Pancreas (tissue), 10 donors: ENCODE data around the gene GPC5. TPM values are rescaled to one million over a fixed set of nuclear protein-coding genes. Genes with fewer than 3 reads are reported as not detected.

ENCODE experiments used
- ATAC-seq, 4 donors: fragments of 200-7000 bp; cut with Tn5 transposase; one replicate each; pipeline versions ENCODE4 v1.8.0 to v1.9.1; 2020; ENCODE audit warnings: mild to moderate bottlenecking in 4 of 4, moderate library complexity in 4 of 4
- DNase-seq, 6 donors: peaks; one replicate each; pipeline ENCODE4 v3.0.0-alpha.2; 2020
- FAIRE-seq: peaks from 2 replicates; lab custom pipeline; 2012; peaks lifted over from hg19 to GRCh38; lab: Jason Lieb, UNC
- H3K27ac ChIP-seq, 4 donors: fragments of 200-600 bp; sonication (generic); 1 replicate in 3 of 4; 2 replicates in 1 of 4; pipeline versions ENCODE4 v1.5.0 to v1.8.0; 2020
- H3K27me3 ChIP-seq, 4 donors: fragments of 200-600 bp; one replicate each; pipeline ENCODE4 v1.8.0; 2021
- H3K36me3 ChIP-seq, 3 donors: fragments of 200-600 bp; sonication (generic) in 1 of 3; one replicate each; pipeline versions ENCODE4 v1.5.0 to v1.8.0; 2020 to 2021
- H3K4me1 ChIP-seq, 3 donors: fragments of 200-600 bp; one replicate each; pipeline ENCODE4 v1.8.0; 2021
- H3K4me3 ChIP-seq, 4 donors: fragments of 200-600 bp; sonication (generic) in 2 of 4; one replicate each; pipeline versions ENCODE4 v1.5.0 to v1.8.0; 2020 to 2021
- H3K9me3 ChIP-seq, 4 donors: fragments of 200-600 bp; one replicate each; pipeline ENCODE4 v1.8.0; 2021
- CTCF ChIP-seq, 4 donors: fragments of 200-600 bp; sonication (generic) in 3 of 4; IDR thresholded peaks; one replicate each; pipeline versions ENCODE4 v1.5.0 to v1.8.0; 2021; ENCODE audit warnings: antibody characterized with exemption in 4 of 4
- WGBS, 2 donors: extraction: QIAGEN DNeasy Blood & Tissue Kit; methylation state at CpG; one replicate each; pipeline ENCODE4 v1.1.7; 2013; 5-methylcytosine and 5-hydroxymethylcytosine counted together
- intact Hi-C, 3 donors: fragments of 100-400 bp; cut with DNase I; formaldehyde crosslinking; loops; one replicate each; pipeline versions ENCODE4 v1.11.1 to v1.14.2; 2022
- polyA plus RNA-seq, 2 donors: library from polyadenylated mRNA; stranded (reverse); fragments of 200-250 nt; gene quantifications; one replicate each; pipeline ENCODE4 v1.2.3, GENCODE V29; 2013
- total RNA-seq, 6 donors: library from RNA; stranded (reverse); fragmentation: NEBNext Ultra II Directional in 4 of 6; extraction: Animal tissue kit (Norgen Biotek cat#: 25700) in 4 of 6; gene quantifications; one replicate each; pipeline versions ENCODE4 v1.2.1 to v1.2.4, GENCODE V29; 2021 to 2023
- donor health status: healthy with polysubstance abuse.
- donor health status: DM: no; HTN: no; CAD: no; lungs with moderate emphysema.
- donor health status: DM: no; HTN: no; CAD: no.
- donor health status: control.
- donor health status: control.
- donor health status: Bipolar disorder and iron deficiency.
- donor health status: DM: yes; HTN: yes; CAD: no.
- donor health status: DM: no; HTN: no; CAD: no.
- donor health status: DM: no; HTN: no; CAD: no.
- donor health status: DM: yes; HTN: yes; CAD: no.

GPC5 gene
- total and polyA plus RNA-seq, 8 donors, result 0.12 to 0.35 (median 0.35) TPM; not detected in 5

- FAIRE-seq, result no peak
- Histone ChIP-seq H3K4me3 (no peak overlapping the region), H3K27me3 (no peaks in the 10 kb centered on the region), H3K27ac (no peak overlapping the region), H3K9me3 (no peaks in the 10 kb centered on the region), H3K4me1 (no peaks in the 10 kb centered on the region), H3K36me3 (no peaks in the 10 kb centered on the region)
- no peak for ATAC-seq
- intact Hi-C loops, result loop anchor here in 1 of 3 donors (10.0 kb wide), 1 partner anchor 119 kb away; no protein-coding TSS in a partner anchor
- peak in 2 of 6 donors; percentile 11 to 21 for DNase-seq
- TF ChIP-seq CTCF (IDR thresholded peaks at IDR 0.05), result no peak
- 89 to 93% methylated on average over 1 of the region's 1 CpG for WGBS, 2 donors
Measured at GRCh38 chr13:91955546-91956355, 557.3 kb downstream of the GPC5 start.

- TF ChIP-seq CTCF (IDR thresholded peaks at IDR 0.05), result no peak
- WGBS, 2 donors, result 7 to 10% methylated on average over 1 of the region's 1 CpG
- DNase-seq, result no peak
- Histone ChIP-seq H3K9me3 (no peaks in the 10 kb centered on the region), H3K27me3 (no peaks in the 10 kb centered on the region), H3K27ac (no peak overlapping the region), H3K4me1 (no peaks in the 10 kb centered on the region), H3K36me3 (no peaks in the 10 kb centered on the region), H3K4me3 (no peak overlapping the region)
- intact Hi-C loops, result no loop called here
- no peak for ATAC-seq
- FAIRE-seq, result no peak
Measured at GRCh38 chr13:91960947-91961346, 562.5 kb downstream of the GPC5 start.

- no peak for ATAC-seq
- H3K4me1 ChIP-seq, result no peaks in the 10 kb centered on the region
- H3K4me3 ChIP-seq, result no peak overlapping the region
- no peaks in the 10 kb centered on the region for H3K9me3 ChIP-seq
- no peaks in the 10 kb centered on the region for H3K36me3 ChIP-seq
- intact Hi-C loops, result no loop called here
- TF ChIP-seq CTCF (IDR thresholded peaks at IDR 0.05), result no peak
- FAIRE-seq, result no peak
- no peaks in the 10 kb centered on the region for H3K27me3 ChIP-seq
- DNase-seq, result no peak
- no peak overlapping the region for H3K27ac ChIP-seq
Measured at GRCh38 chr13:91962946-91963345, 564.5 kb downstream of the GPC5 start.

- no peaks in the 10 kb centered on the region for H3K9me3 ChIP-seq
- no peak overlapping the region for H3K27ac ChIP-seq
- DNase-seq (no peak), FAIRE-seq (no peak), ATAC-seq (no peak)
- no peak overlapping the region for H3K4me3 ChIP-seq
- intact Hi-C loops, result no loop called here
- TF ChIP-seq CTCF (IDR thresholded peaks at IDR 0.05), result no peak
- no peaks in the 10 kb centered on the region for H3K27me3 ChIP-seq
- 49 to 58% methylated on average over 2 of the region's 2 CpGs for WGBS, 2 donors
- H3K4me1 ChIP-seq, result no peaks in the 10 kb centered on the region
- no peaks in the 10 kb centered on the region for H3K36me3 ChIP-seq
Measured at GRCh38 chr13:91965511-91965910, 567.1 kb downstream of the GPC5 start.

GRCh38 chr13:91978571-91978970 lies 580.1 kb downstream of the GPC5 start:
- Histone ChIP-seq H3K9me3 (no peaks in the 10 kb centered on the region), H3K27me3 (no peaks in the 10 kb centered on the region), H3K4me3 (no peak overlapping the region), H3K27ac (no peak overlapping the region), H3K36me3 (no peaks in the 10 kb centered on the region), H3K4me1 (no peaks in the 10 kb centered on the region)
- FAIRE-seq (no peak), DNase-seq (no peak), ATAC-seq (no peak)
- intact Hi-C loops, result no loop called here
- no peak for TF ChIP-seq CTCF (IDR thresholded peaks at IDR 0.05)
